IMR-90 (cell line): Measurements from ENCODE around the gene NPAS1. TPM values are rescaled to one million over a fixed set of nuclear protein-coding genes. Genes with fewer than 3 reads are reported as not detected.

Experiments used
- ATAC-seq: fragments of 200-7000 bp; cut with Tn5 transposase; 2 replicates; pipeline ENCODE4 v1.9.1; 2020; ENCODE audit warnings: low read depth, mild to moderate bottlenecking, moderate library complexity
- BruUV-seq: library from RNA; stranded (reverse); fragments of 400-500 nt; replicated peaks from 2 replicates; lab custom pipeline; 2021; lab: Mats Ljungman, UMichigan
- CTCF ChIA-PET: fragments of 300-600 bp; formaldehyde crosslinking; extraction: SDS; loops from one replicate; lab custom pipeline; 2021; ENCODE audit warnings: antibody characterized with exemption; lab: Yijun Ruan, JAX
- POLR2A ChIA-PET: fragments of 300-600 bp; sonication (Branson Sonifier 250); formaldehyde crosslinking; loops from one replicate; lab custom pipeline; 2022; ENCODE audit warnings: antibody characterized with exemption; ENCODE audit not compliant: unreplicated experiment; lab: Charles Lee
- DNase-seq: peaks from one replicate; pipeline ENCODE4 v3.0.0; 2013
- H2AFZ ChIP-seq: replicated peaks from 2 replicates; pipeline ENCODE3; 2013; ENCODE audit warnings: low read length, mild to moderate bottlenecking; ENCODE audit not compliant: poor library complexity
- H2AK5ac ChIP-seq: 2 replicates; pipeline ENCODE4 v1.6.1; 2013; ENCODE audit warnings: low read depth, low read length, inconsistent platforms
- H2AK9ac ChIP-seq: replicated peaks from 2 replicates; pipeline ENCODE3; 2013; ENCODE audit warnings: mild to moderate bottlenecking, low read depth, low read length, moderate library complexity; ENCODE audit not compliant: poor library complexity
- H2BK120ac ChIP-seq: 2 replicates; pipeline ENCODE4 v1.6.1; 2013; ENCODE audit warnings: low read depth, low read length, inconsistent platforms
- H2BK15ac ChIP-seq: 3 replicates; pipeline ENCODE4 v1.6.1; 2013; ENCODE audit warnings: low read depth, low read length, inconsistent platforms
- H2BK20ac ChIP-seq: 2 replicates; pipeline ENCODE4 v1.6.1; 2013; ENCODE audit warnings: low read depth, mild to moderate bottlenecking, inconsistent platforms, low read length, moderate library complexity
- H2BK5ac ChIP-seq: 2 replicates; pipeline ENCODE4 v1.6.1; 2013; ENCODE audit warnings: mild to moderate bottlenecking, low read depth, low read length, inconsistent platforms; ENCODE audit not compliant: poor library complexity, severe bottlenecking
- H3K14ac ChIP-seq: replicated peaks from 2 replicates; pipeline ENCODE4 v1.6.1; 2013; ENCODE audit warnings: low read depth, low read length, inconsistent platforms
- H3K18ac ChIP-seq: 2 replicates; pipeline ENCODE4 v1.6.1; 2013; ENCODE audit warnings: low read depth, low read length, control low read depth
- H3K23ac ChIP-seq: 2 replicates; pipeline ENCODE4 v1.6.1; 2013; ENCODE audit warnings: low read depth, low read length, inconsistent platforms
- H3K27ac ChIP-seq: 2 replicates; pipeline ENCODE4 v1.5.1; 2013; ENCODE audit warnings: mild to moderate bottlenecking, control low read depth, low read length; ENCODE audit not compliant: insufficient read depth
- H3K27me3 ChIP-seq: 2 replicates; pipeline ENCODE4 v1.6.1; 2013; ENCODE audit warnings: low read length; ENCODE audit not compliant: control insufficient read depth, insufficient read depth
- H3K36me3 ChIP-seq: 2 replicates; pipeline ENCODE4 v1.6.1; 2013; ENCODE audit warnings: low read length, mixed read lengths; ENCODE audit not compliant: control insufficient read depth, insufficient read depth
- H3K4ac ChIP-seq: 2 replicates; pipeline ENCODE4 v1.6.1; 2013; ENCODE audit warnings: low read depth, low read length, inconsistent platforms
- H3K4me1 ChIP-seq: 2 replicates; pipeline ENCODE4 v1.6.1; 2013; ENCODE audit warnings: low read length, mixed read lengths; ENCODE audit not compliant: control insufficient read depth, insufficient read depth
- H3K4me2 ChIP-seq: 2 replicates; pipeline ENCODE4 v1.6.1; 2013; ENCODE audit warnings: low read depth, mild to moderate bottlenecking, control low read depth, low read length, moderate library complexity
- H3K4me3 ChIP-seq: 2 replicates; pipeline ENCODE4 v1.5.1; 2013; ENCODE audit warnings: low read depth, mild to moderate bottlenecking, control low read depth, low read length, moderate library complexity; ENCODE audit not compliant: insufficient read depth
- H3K56ac ChIP-seq: 2 replicates; pipeline ENCODE4 v1.6.1; 2013; ENCODE audit warnings: low read length, inconsistent platforms; ENCODE audit not compliant: insufficient read depth; ENCODE audit errors: extremely low read depth
- H3K79me1 ChIP-seq, 2 experiments: 2 replicates each; pipeline ENCODE4 v1.6.1; 2013; ENCODE audit warnings: low read length in 2 of 2, inconsistent platforms in 1 of 2, low read depth in 1 of 2
- H3K9ac ChIP-seq: 2 replicates; pipeline ENCODE4 v1.6.1; 2013; ENCODE audit warnings: low read depth, low read length, control low read depth
- H3K9me1 ChIP-seq: 2 replicates; pipeline ENCODE4 v1.6.1; 2013; ENCODE audit warnings: low read length, inconsistent platforms; ENCODE audit not compliant: insufficient read depth
- H3K9me3 ChIP-seq: 2 replicates; pipeline ENCODE4 v1.6.1; 2013; ENCODE audit warnings: low read length; ENCODE audit not compliant: control insufficient read depth, insufficient read depth
- H4K20me1 ChIP-seq: 2 replicates; pipeline ENCODE4 v1.6.1; 2013; ENCODE audit warnings: low read length, inconsistent platforms; ENCODE audit not compliant: insufficient read depth
- H4K5ac ChIP-seq: 2 replicates; pipeline ENCODE4 v1.6.1; 2013; ENCODE audit warnings: mild to moderate bottlenecking, low read depth, low read length, control low read depth
- H4K8ac ChIP-seq, 2 experiments: 2 replicates each; pipeline ENCODE4 v1.6.1; 2013; ENCODE audit warnings: low read depth in 2 of 2, low read length in 2 of 2, control low read depth in 1 of 2, inconsistent platforms in 1 of 2
- H4K91ac ChIP-seq: 2 replicates; pipeline ENCODE4 v1.6.1; 2013; ENCODE audit warnings: low read depth, low read length, inconsistent platforms; ENCODE audit not compliant: insufficient read depth
- BHLHE40 ChIP-seq: fragments of 150-350 bp; IDR thresholded peaks from 2 replicates; pipeline ENCODE4 v1.6.1; 2016; ENCODE audit warnings: mild to moderate bottlenecking, low read depth, low read length
- CHD1 ChIP-seq: IDR thresholded peaks from 2 replicates; pipeline ENCODE4 v1.6.1; 2012; ENCODE audit warnings: low read depth, low read length, improper control_type of control experiment
- CTCF ChIP-seq: conservative IDR thresholded peaks from 2 replicates; pipeline ENCODE4 v1.5.1; 2012; ENCODE audit warnings: mild to moderate bottlenecking, low read depth, low read length, improper control_type of control experiment
- ELK1 ChIP-seq: fragments of 150-350 bp; IDR thresholded peaks from 2 replicates; pipeline ENCODE4 v1.6.1; 2016; ENCODE audit warnings: low read depth, mild to moderate bottlenecking, low read length, moderate library complexity, borderline replicate concordance
- FOS ChIP-seq: fragments of 150-350 bp; IDR thresholded peaks from 2 replicates; pipeline ENCODE4 v1.6.1; 2016; ENCODE audit warnings: low read depth, low read length
- MAFK ChIP-seq: IDR thresholded peaks from 2 replicates; pipeline ENCODE4 v1.6.1; 2012; ENCODE audit warnings: low read depth, low read length, improper control_type of control experiment
- MAZ ChIP-seq: IDR thresholded peaks from 2 replicates; pipeline ENCODE4 v1.6.1; 2012; ENCODE audit warnings: low read depth, mild to moderate bottlenecking, low read length, improper control_type of control experiment, moderate library complexity, borderline replicate concordance
- MXI1 ChIP-seq: IDR thresholded peaks from 2 replicates; pipeline ENCODE4 v1.6.1; 2012; ENCODE audit warnings: low read depth, mild to moderate bottlenecking, low read length, moderate library complexity, borderline replicate concordance
- NFE2L2 ChIP-seq: fragments of 150-350 bp; IDR thresholded peaks from 2 replicates; pipeline ENCODE4 v1.6.1; 2016; ENCODE audit warnings: low read depth, mild to moderate bottlenecking, low read length
- POLR2A ChIP-seq: IDR thresholded peaks from 2 replicates; pipeline ENCODE4 v1.6.1; 2012; ENCODE audit warnings: mild to moderate bottlenecking, low read depth, low read length
- RAD21 ChIP-seq: IDR thresholded peaks from 2 replicates; pipeline ENCODE4 v1.6.1; 2012; ENCODE audit warnings: low read length, improper control_type of control experiment
- RCOR1 ChIP-seq: IDR thresholded peaks from 2 replicates; pipeline ENCODE4 v1.6.1; 2012; ENCODE audit warnings: mild to moderate bottlenecking, low read length, improper control_type of control experiment; ENCODE audit not compliant: insufficient replicate concordance
- SMC3 ChIP-seq: fragments of 150-350 bp; IDR thresholded peaks from 2 replicates; pipeline ENCODE4 v1.6.1; 2016; ENCODE audit warnings: low read depth, mild to moderate bottlenecking, antibody characterized with exemption, low read length, moderate library complexity
- WGBS, 2 experiments: methylation state at CpG; one replicate each; pipeline versions ENCODE4 v1.1.5 to v1.1.7; 2013; ENCODE audit warnings: missing lambda C conversion rate in 2 of 2; ENCODE audit not compliant: insufficient read length in 1 of 2; ENCODE audit errors: extremely low coverage in 2 of 2; 5-methylcytosine and 5-hydroxymethylcytosine counted together
- dilution Hi-C: fragments of 300-500 bp; cut with HindIII; formaldehyde crosslinking; loops from one replicate; pipeline ENCODE4 v1.14.3; 2018; ENCODE audit warnings: low sequenced_read_pairs; ENCODE audit not compliant: unreplicated experiment
- in situ Hi-C: fragments of 300-500 bp; cut with MboI; formaldehyde crosslinking; loops from 3 replicates; pipeline ENCODE4 v1.14.3; 2019; ENCODE audit warnings: low sequenced_read_pairs, inconsistent platforms, mixed read lengths
- intact Hi-C: fragments of 100-400 bp; cut with micrococcal nuclease; formaldehyde crosslinking; loops from 2 replicates; pipeline ENCODE4 v1.10.0; 2022
- polyA plus RNA-seq, 3 experiments: library from polyadenylated mRNA; depleted of rRNA; stranded (reverse); fragments of >200 nt; gene quantifications; 2 replicates each; pipeline ENCODE4 v1.2.3, GENCODE V29; 2012; ENCODE audit warnings: low replicate concordance in 1 of 3
- total RNA-seq: library from RNA; depleted of rRNA; stranded (reverse); fragments of >200 nt; gene quantifications from 2 replicates; pipeline ENCODE4 v1.2.3, GENCODE V29; 2012

The NPAS1 gene
- total and polyA plus RNA-seq, 2 of the 4 experiments (the other 2 are of a cell fraction) = 0.36 to 5.7 TPM

- no peak for DNase-seq
- Histone ChIP-seq H4K8ac (no peak overlapping the region), H3K14ac (no peak overlapping the region), H2AFZ (no peak overlapping the region), H3K9ac (no peak overlapping the region), H3K36me3 (peaks cover 60% of the 10 kb centered on the region), H3K56ac (no peak overlapping the region), H4K5ac (no peak overlapping the region), H3K4me1 (no peaks in the 10 kb centered on the region), H4K91ac (no peak overlapping the region), H2AK9ac (no peak overlapping the region), H3K18ac (no peak overlapping the region), H4K20me1 (peaks cover 11% of the 10 kb centered on the region), H3K4ac (no peak overlapping the region), H2AK5ac (0 out of 2 replicates have a peak overlapping the region, but pooled peaks have one; percentile 3), H2BK120ac (no peak overlapping the region), H3K4me3 (no peak overlapping the region), H3K27me3 (no peaks in the 10 kb centered on the region), H3K79me1 (peaks cover 13 to 28% of the 10 kb centered on the region in 2 experiments), H3K9me3 (no peaks in the 10 kb centered on the region), H2BK15ac (no peak overlapping the region), H3K23ac (no peak overlapping the region), H3K9me1 (peaks cover 3% of the 10 kb centered on the region; the same call in 1 of the 2 replicates), H3K4me2 (no peak overlapping the region), H3K27ac (no peak overlapping the region), H2BK20ac (no peak overlapping the region), H2BK5ac (no peak overlapping the region)
- ChIA-PET CTCF (no interaction called here), POLR2A (no interaction called here)
- dilution Hi-C loops (no loop called here), intact Hi-C loops (no loop called here), in situ Hi-C loops (loop anchor here (5.0 kb wide), 1 partner anchor 42 kb away; no protein-coding TSS in a partner anchor)
- WGBS, 2 experiments = 95% methylated on average over 11 of the region's 24 CpGs; no CpG with 5 or more reads in 1 of the 2 experiments
- no TSS peak for BruUV-seq
- TF ChIP-seq MAFK (no peak), CHD1 (no peak), FOS (no peak), ELK1 (no peak), MAZ (no peak), BHLHE40 (no peak), NFE2L2 (no peak), SMC3 (no peak), RAD21 (no peak), POLR2A (no peak), MXI1 (no peak), RCOR1 (no peak), CTCF (no peak)
- ATAC-seq = no peak
These were observed 65.3 kb downstream of the NPAS1 start for GRCh38 chr19:47084879-47085439.
